Eye (tissue), 1 donor: ENCODE data around the gene FAM13C.

Experiments used
- DNase-seq: peaks from one replicate; pipeline ENCODE4 v3.0.0-alpha.2; 2015

FAM13C gene

DNA sequence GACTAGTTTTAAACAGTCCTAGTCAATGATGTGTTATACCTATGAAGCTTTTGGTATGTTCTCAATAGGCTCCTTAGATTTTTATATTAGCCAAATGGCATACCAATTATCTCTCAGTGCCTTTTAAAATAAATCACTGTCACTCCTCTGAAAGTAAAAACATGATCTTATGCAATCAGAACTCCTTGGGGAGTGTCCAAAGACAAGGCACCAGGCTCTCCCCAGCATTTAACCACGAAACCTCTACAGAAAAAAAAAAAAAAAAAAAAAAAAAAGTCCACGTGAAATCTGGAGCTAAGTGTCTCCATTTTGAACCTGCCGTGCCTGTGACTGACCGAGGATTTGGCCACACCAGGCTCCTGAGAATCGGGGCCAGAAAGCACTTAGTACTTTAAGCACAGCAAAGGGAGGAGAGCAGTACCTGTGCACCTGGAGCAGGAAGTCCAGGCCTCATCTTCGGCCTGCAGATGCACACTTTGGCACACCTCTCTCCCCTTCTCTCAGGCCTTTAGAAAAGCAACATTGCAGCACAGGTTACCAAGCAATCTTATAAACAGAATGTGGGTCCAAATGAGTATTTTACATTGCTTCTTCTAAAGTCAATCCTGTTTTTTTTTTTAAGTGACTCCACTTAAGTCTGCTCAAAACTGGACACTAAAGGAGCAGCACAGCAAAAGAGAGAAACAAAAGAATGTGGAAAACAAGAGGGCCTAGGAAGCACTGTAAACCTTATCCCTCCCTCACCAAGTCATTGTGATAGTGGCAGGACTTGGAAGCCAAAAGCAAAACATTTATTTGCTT, 1.5 kb downstream of the FAM13C start:
- DNase-seq = peak; percentile 46

DNA sequence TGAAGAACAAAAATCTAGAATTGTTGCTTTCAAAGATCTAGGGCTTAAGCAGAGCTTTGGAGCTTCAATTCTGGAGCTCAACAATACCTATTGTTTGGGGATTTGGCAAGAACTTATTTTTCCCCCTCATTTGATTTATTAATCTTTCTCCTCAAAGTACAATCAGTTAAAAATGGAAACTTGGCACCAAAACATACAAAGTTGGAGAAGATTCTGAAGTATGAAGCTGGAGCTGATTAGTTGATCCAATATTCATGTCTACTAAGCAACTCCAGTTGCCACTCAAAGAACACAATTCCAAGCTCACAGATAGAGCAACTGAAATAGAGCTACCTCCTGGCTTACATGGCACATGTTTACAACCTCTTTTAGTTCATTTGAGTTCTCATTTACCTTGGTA, 3.8 kb downstream of the FAM13C start:
- DNase-seq = no peak

DNA sequence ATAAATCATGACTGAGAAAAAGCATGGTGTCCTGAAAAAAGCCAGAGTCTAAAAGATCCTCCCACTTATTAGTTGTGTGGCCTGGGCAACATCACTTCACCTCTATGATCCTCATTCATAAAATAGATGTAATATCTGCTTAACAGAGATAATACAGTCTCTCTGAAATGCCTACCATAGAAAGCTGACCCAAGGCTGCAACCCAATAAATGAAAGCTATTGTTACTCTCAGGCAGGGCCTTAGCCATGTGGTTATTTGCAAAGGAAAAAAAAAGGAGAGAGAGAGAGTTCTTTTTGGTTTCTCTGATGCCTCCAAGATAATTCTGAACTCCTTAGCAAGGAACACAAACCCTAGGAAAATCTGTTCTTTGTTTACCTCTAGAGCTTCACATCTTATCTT, 7.9 kb downstream of the FAM13C start:
- no peak for DNase-seq

DNA sequence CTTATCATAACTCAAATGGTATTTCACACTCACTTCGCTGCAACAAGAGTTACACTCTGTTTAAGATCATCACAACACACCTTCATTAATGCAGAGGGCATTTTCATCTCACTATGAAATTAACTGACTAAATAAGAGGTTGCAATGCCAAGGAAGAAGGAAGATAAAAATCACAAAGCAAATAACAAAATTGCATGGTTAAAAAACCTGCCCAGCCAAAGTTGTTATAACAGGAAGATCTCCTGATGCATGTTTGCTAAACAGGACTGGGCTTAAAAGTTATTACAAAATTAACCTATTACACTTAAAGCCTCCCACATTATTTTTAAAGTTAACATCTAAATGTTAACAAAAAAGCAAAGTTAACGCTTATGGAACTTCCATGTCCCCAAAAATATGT, 11.8 kb downstream of the FAM13C start:
- no peak for DNase-seq

DNA sequence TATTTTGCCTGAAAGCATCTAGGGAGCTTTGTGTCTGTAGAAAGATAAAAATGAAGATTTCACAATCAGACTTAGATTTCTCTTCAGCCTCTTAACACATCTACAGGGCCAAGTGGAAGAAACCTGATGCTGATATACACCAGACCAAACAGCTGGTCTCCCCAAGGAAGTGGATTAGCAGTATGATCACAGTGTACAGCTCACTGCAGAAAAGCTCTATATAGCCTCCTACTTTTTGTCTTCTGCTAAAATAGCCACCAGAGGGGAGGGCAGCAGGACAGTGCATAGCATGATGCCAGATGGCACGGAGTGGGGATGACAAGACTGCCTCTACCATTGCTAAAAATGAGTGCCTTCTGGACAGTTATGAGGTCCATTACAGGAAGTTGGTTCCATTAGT, 16.0 kb downstream of the FAM13C start:
- DNase-seq = no peak

DNA sequence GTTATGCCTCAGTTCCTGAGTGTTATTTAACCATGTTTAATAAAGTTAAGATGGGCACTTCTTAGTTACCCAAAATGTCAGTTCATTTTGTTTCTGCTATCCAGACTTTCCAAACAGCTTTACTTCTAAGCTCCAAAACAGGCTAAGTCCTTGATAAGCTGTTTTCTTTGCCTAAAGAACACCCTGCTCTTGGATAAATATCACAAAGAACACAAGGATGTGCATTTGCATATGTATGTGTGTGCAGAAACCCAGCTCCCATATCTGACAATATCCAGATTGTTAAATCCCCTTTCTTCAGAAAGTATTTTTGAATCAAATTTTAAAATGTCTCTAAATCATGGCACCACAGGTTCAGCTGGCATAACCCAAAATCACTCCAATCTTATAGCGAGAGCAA, 19.6 kb downstream of the FAM13C start:
- DNase-seq = no peak

DNA sequence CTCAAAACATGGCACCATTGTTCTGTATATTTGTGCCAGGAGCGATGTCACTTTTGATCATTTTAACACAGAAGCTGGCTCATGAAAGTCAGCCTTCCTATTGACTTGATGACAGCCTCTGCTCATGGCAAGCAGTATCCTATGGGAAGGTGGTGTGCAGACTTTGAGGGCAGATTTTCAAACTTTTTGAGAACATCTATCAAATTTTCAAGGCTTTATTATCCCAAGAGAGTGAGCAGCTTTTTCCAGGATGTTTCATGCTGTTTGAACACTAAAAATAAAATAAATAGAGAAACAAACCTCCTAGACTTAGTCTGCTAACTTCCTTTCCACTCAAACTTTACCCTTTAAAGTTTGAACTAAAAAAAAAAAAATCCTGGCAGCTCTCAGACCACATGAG, 20.3 kb downstream of the FAM13C start:
- no peak for DNase-seq

DNA sequence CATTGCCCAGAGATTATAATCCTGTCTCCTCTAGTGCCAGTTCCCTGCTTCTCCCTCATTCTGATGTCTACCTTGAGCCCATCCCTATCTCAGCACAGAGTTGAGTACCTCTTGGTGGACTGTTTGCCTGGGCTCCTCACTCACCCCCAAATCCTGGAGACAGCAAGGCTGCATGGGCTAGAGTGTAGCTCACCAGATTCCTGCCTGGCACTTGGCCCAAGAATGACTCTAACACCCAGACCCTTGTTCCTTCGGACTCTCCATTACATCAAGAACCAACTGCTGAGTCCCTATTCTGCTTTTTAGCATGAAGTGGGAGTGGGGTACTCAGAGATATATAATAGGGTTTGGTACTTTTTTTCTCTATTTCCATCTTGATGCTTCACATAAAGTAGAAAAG, 22.1 kb downstream of the FAM13C start:
- no peak for DNase-seq

DNA sequence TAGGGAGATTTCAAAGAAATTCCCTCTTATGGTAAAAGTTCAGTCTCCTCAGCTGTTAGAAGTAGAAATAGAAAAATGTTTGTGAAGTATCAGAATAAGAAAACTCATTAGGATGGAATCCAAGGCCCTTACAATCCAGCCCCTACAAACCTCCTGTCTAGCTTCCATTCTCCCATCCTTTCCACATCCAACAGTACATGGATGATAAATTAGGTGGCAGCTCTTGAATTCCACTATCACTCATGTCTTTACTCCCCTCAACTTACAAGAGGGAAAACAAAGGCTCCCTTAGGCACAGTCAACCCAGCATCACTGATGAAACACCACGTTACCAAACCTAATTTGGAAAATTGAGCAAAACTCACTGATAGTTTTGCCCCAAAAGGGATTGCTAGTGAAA, 23.0 kb downstream of the FAM13C start:
- no peak for DNase-seq

DNA sequence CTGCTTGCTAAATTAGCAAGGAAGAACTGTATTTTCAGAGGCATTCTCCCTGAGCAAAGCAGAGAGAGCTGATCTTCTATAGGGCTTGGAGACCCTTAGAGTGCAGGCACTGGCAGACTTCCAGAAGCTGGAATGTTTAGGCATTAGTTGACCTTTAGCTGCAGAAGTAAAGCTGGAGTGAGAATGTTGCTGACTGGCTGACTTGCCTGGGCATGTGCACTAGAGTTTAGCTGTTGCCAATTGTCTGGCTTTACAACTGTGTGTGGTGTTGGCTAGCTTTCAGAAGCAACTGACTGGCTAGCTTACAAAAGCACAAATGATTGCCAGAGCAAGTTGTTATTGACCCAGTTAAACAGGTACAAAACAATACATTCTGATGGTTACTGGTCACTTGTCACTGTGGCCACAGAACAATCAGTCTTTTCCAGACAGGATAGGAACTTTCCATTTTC, 25.1 kb downstream of the FAM13C start:
- DNase-seq = peak; percentile 65

DNA sequence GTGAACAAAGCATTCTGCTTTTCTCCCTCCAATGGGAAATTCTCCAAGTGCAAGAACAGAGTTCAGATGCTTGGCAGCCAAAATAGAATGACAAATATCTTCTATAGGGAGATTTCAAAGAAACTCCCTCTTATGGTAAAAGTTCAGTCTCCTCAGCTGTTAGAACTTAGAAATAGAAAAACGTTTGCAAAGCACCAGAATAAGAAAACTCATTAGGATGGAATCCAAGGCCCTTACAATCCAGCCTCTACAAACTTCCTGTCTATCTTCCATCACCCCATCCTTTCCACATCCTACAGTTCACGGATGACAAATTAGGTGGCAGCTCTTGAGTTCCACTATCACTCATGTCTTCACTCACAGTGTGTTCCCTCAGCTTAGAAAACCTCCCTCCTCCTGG, 25.7 kb downstream of the FAM13C start:
- DNase-seq = peak; percentile 22

DNA sequence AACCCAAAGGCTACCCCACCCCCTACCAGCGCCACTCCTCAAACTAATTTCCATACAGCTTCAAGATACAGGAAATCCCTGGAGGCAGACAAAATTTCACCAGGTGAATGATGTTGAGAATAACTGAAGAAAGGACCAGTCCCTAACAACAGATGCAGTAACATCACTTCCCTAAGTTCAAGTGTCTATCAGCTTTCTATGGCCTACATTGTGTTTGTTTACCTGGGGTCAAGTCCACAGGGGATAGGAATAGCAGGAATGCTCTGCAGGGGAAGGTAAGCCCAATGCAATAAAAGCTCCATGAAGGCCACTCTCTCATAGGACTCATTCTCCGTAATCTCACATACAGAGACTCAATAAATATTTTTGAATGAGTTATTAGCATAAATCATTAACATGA, 26.9 kb downstream of the FAM13C start:
- DNase-seq = no peak

DNA sequence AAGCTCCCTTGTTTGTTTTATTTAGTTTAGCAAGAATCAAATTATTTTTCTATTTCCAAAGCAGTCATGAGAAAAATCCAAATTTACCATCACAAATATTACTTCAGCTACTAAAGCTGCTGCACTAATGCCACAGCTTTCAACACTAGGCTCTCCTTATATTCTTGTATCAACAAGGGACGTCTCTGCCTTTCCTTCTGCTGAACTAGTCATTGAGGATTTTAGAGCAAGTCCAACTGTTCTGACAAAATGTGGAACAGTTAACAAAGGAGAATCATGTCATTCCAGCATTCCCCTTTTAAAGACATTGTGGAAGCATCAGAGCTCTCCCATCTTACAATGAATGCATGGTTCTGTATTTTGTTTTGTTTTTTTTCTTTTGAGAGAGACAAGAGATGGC, 28.6 kb downstream of the FAM13C start:
- no peak for DNase-seq

DNA sequence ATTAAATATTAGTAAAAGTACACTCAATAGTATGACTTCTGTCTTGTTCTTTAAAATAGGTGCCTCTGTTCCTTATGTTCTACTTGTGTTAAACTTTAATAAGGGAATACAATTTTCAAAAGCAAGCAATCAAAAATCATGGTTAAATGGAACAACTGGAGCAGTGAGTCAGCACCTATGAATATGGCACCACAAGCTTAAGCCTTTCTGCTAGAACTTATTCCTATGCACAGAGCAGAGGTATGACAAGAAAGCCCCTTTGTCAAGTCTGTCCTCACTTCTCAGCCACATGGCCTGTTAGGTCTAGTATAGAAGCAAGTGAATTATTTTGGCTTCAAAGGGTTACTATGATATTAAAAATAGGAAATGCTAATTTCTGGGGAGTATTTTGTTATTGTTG, 29.8 kb downstream of the FAM13C start:
- no peak for DNase-seq

DNA sequence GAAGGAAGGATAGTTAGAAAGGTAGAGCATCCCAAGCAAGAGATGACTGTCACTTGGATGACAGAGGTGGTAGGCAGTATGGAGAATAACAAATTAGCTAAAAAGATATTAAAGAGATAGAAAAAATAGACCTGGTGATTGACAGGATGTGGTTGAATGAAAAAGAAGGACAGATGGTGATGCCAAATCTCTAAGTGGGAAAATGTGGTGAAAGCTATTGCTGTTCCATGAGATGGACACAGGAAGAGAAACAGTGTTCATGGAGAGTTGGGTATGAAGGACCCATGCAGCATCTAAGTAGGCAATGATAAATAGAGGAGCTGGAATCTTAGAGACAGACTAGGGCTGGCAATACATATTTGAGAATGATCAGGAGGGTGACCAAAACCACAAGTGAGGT, 30.7 kb downstream of the FAM13C start:
- no peak for DNase-seq

DNA sequence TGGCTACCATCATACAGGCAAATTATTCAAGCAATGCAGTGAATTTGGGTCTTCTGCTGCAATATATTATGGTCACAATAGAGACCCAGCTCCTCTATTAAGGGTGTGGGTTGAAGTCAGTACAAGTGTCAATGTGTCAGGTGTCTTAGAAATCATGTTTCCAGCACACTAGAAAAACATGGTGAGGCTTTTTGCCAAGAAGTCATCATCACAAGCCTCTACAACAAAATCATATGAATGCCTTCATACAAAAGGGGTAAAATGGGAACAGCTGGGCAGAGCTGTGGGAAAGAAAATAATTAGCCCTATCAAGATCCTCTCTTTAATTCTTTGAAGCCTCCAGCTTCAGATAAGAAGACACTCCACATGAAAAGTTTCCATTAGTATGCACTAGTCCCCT, 37.2 kb downstream of the FAM13C start:
- no peak for DNase-seq

DNA sequence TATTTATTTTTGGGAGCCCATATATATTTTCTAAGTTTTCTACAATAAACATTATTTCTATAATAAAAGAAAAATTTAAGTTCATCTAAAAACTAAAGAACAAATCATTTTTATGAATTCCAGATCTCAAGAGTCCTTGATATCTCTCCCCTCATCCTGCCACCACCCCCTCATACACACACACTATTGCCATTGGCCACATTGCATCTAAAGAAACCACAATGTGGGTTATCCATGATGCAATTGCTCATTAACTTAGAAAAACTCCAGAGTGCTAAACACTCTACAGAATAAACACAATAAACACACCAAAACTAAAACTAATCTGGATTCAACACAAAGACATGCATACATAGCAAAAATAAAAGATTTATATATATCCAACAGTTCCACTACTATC, 37.8 kb downstream of the FAM13C start:
- DNase-seq = no peak

DNA sequence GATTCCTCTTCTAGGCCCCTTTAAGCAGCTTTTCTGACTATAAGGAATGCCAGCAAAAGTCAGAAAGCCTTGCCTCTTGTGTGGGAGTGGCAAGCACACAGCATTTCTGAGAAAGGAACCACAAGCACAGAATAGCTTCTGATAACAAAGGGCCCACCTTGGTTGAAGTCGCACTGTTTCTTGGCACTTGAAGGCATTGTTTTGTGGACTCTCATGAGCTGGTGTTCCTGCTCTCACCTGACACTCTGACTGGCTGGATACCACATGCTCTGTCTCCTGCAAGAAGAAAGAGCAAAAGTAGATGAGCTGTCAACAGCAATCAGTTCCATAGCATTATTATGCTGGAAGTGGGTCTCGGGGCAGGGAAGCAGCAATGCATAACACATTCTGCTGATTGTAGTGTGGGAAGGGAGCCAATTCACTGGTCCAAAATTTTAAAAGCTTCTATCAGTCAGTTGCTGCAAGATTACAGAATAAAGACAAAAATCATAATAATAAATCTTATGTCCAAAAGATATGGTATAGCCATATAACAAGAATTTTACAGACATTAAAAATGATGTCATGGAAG, 38.4 kb downstream of the FAM13C start:
- DNase-seq = no peak

DNA sequence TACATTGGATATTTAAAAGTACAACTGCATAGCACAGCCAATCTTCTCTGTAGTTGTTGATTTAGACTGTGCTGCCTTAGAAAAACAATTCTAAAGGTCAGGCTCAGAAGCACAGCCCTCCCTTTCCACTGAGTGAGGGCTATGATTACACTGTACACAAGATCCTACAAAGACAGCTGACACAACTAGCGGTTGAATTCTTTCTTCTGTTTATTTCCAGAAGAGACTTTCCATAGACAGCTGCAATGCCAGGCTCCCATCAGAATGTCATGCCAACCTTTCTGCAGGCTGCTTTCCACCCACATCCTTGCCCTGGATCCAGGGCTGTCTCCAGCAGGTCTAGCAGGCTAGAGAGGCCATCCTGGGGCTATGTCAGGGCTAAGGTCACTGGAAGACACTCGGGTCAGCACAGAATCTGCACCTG, 39.3 kb downstream of the FAM13C start:
- DNase-seq = no peak

DNA sequence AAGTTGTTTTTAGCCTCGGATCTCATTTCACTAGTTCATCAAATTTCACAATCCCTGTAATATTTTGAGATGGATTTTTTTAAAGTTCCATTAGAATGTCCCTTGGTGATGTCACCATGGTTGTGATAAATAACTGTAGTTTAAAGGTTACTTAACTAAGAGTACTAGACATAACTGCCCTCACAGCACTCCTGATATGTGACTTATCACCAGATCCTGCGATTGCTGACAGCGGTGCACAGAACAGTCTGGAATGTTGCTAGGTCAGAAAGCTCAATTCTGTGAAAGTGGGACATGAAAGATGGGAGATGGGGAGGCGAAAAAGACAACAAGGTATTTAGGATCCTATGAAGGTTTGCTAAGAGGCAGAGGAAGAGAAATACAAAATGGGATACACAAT, 40.2 kb downstream of the FAM13C start:
- DNase-seq = no peak

DNA sequence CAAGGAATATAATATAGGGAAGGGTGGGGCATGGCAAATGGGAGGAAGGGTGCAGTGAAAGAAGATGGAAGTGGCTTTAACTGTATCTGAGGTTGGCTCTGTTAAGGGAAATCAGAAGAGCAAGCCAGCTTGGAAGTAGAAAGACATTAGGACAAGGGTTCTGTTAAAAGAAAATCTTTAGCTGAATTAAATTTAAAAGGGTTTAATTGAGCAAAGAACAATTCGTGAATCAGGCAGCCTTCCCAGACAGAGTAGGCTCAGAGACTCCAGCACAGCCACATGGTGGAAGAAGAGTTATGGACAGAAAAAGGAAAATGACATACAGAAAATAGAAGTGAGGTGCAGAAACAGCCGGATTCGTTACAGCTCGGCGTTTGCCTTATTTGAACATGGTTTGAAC, 42.0 kb downstream of the FAM13C start:
- no peak for DNase-seq

DNA sequence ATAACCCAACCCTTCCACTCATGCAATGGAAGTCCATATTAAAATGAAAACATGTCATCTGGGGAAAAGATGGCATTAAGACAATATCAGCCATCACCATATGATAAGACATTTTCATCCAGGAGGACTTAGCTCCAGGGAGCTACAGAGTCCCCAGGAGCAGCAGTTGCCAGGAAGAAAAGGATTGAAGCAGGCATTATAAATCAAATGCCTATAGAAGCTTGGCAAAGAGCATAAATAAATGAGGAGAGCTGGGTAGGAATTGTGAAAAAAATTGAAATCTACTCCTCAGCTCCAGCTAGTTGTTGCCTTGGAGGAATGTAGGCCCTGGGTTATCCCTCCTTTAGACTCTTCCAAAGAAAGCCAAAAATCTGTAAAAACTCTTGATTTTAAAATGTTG, 42.5 kb downstream of the FAM13C start:
- DNase-seq = no peak

DNA sequence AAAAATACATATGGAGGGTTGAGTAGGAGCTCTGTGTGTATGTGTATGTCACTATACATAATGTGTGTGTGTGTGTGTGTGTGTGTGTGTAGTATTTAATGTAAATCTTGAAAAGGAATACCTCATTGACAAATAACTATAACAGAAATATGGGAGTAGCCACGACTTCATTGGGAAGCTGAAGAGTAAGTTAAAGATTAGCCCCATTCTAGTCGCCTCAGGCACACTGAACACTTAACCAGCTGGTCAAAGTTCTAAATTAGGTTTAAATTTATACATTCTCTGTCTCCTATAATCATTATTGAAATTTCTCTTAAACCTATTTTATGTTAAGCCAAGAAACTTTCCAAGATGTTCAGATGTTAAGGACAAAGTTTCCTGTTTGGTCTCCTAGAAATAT, 45.3 kb downstream of the FAM13C start:
- DNase-seq = no peak

DNA sequence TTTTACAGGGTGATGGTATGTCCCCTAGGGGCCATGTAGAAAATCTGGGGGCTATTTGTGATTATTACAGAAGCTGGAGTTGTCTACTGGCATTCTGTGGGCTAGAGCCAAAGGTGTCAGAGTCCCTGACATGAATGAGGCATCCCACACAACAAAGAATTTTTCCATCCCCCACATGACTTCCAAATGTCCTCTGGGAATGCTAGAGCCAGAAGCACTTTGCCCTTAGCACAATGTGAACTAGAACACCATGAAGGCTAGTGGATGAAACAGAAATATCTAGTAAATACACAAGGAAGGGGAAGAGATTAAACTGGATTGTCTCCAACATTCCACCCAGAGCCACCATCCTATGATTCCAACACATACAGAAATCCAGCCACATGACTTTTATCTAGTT, 46.9 kb downstream of the FAM13C start:
- DNase-seq = no peak

DNA sequence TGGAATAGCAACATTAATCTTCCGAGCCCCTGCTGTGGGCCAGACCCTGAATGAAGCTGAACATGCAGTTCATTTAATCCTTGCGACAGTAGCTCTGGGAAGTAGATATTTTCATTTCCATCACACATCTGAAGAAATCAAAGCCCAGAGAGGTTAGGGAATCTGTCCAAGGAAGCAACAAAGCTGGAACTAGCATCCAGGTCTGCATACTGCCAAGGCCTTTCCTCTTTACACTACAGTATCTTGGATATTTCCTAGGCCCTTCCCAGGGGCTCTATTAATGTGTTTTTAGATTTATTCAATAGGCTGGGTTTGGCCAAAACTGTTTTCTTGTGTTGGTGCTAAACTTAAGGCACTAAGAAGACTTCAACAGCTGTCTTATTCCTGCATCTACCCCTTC, 48.1 kb downstream of the FAM13C start:
- no peak for DNase-seq
